ENCODE results near the gene TDRD10.

Gene TDRD10

GRCh38 chr1:154547105-154547732, 45.2 kb downstream of the TDRD10 start:
- no CpG with 5 or more reads among the region's 11 CpGs for WGBS, 2 donors (ENCODE audit: extremely low coverage in 2 of 2, insufficient read length in 2 of 2, insufficient replicate concordance in 1 of 2)

GRCh38 chr1:154548028-154548427, 46.0 kb downstream of the TDRD10 start:
- Histone ChIP-seq H3K4me3 (ENCODE audit: low read length in 2 of 2) (no peak overlapping the region), H3K9ac (ENCODE audit: low read depth, low read length, poor library complexity) (no peak overlapping the region), H3K14ac (ENCODE audit: low read length) (no peak overlapping the region), H2BK5ac (ENCODE audit: low read length) (no peak overlapping the region), H3K4ac (ENCODE audit: low read length) (no peak overlapping the region), H4K91ac (ENCODE audit: low read depth, low read length, poor library complexity) (no peak overlapping the region), H3K4me1 (ENCODE audit: control insufficient read depth in 2 of 2, insufficient read depth in 1 of 2, low read depth in 1 of 2, low read length in 2 of 2) (no peaks in the 10 kb centered on the region), H2AK5ac (ENCODE audit: low read depth, low read length) (no peak overlapping the region), H3K27me3 (ENCODE audit: control insufficient read depth in 3 of 3, insufficient read depth in 3 of 3, low read depth in 1 of 3, low read length in 3 of 3) (peaks cover 0 to 3% (median 0%) of the 10 kb centered on the region in 3 experiments), H3K27ac (replicated peaks; ENCODE audit: low read length) (no peak overlapping the region), H3K36me3 (replicated peaks in 1 of 2; ENCODE audit: control insufficient read depth in 2 of 2, insufficient read depth in 2 of 2, low read length in 2 of 2) (peaks cover 38 to 51% of the 10 kb centered on the region in 2 donors), H2BK12ac (ENCODE audit: low read length) (no peak overlapping the region), H3K4me2 (ENCODE audit: insufficient read depth, low read length, poor library complexity, severe bottlenecking) (no peak overlapping the region), H3K18ac (ENCODE audit: low read length) (no peak overlapping the region), H2BK120ac (ENCODE audit: low read depth, low read length) (no peak overlapping the region), H3K23ac (ENCODE audit: low read depth, low read length, poor library complexity) (no peak overlapping the region), H2AFZ (ENCODE audit: low read length) (no peak overlapping the region), H3K9me3 (replicated peaks in 1 of 2; ENCODE audit: control insufficient read depth in 2 of 2, insufficient read depth in 1 of 2, low read depth in 1 of 2, low read length in 2 of 2) (no peaks in the 10 kb centered on the region), H4K8ac (ENCODE audit: low read depth, low read length) (no peak overlapping the region), H3K79me1 (ENCODE audit: low read depth, low read length) (no peaks in the 10 kb centered on the region), H2BK15ac (ENCODE audit: low read length) (no peak overlapping the region)
- no CpG with 5 or more reads among the region's 1 CpG for WGBS, 2 donors (ENCODE audit: extremely low coverage in 2 of 2, insufficient read length in 2 of 2, insufficient replicate concordance in 1 of 2)
- no peak for DNase-seq (ENCODE audit: low spot score)

More at GRCh38 chr1:154547105-154547732, 45.2 kb downstream of the TDRD10 start:
- H3K18ac ChIP-seq (ENCODE audit: low read length): no peak overlapping the region
- no peak overlapping the region for H3K27ac ChIP-seq (replicated peaks; ENCODE audit: low read length)
- no peaks in the 10 kb centered on the region for H3K79me1 ChIP-seq (ENCODE audit: low read depth, low read length)
- peaks cover 0 to 6% (median 0%) of the 10 kb centered on the region in 3 experiments for H3K27me3 ChIP-seq (ENCODE audit: control insufficient read depth in 3 of 3, insufficient read depth in 3 of 3, low read depth in 1 of 3, low read length in 3 of 3)
- no peak overlapping the region for H2BK15ac ChIP-seq (ENCODE audit: low read length)
- no peak overlapping the region for H3K23ac ChIP-seq (ENCODE audit: low read depth, low read length, poor library complexity)
- H2BK12ac ChIP-seq (ENCODE audit: low read length): no peak overlapping the region
- no peak overlapping the region for H4K8ac ChIP-seq (ENCODE audit: low read depth, low read length)
- peaks cover 31 to 43% of the 10 kb centered on the region in 2 donors for H3K36me3 ChIP-seq (replicated peaks in 1 of 2; ENCODE audit: control insufficient read depth in 2 of 2, insufficient read depth in 2 of 2, low read length in 2 of 2)
- H3K9ac ChIP-seq (ENCODE audit: low read depth, low read length, poor library complexity): no peak overlapping the region
- no peak overlapping the region for H2BK5ac ChIP-seq (ENCODE audit: low read length)
- H2AK5ac ChIP-seq (ENCODE audit: low read depth, low read length): no peak overlapping the region
- no peaks in the 10 kb centered on the region for H3K4me1 ChIP-seq (ENCODE audit: control insufficient read depth in 2 of 2, insufficient read depth in 1 of 2, low read depth in 1 of 2, low read length in 2 of 2)
- H3K14ac ChIP-seq (ENCODE audit: low read length): no peak overlapping the region
- H2AFZ ChIP-seq (ENCODE audit: low read length): peak overlapping the region; percentile 34
- H3K4me3 ChIP-seq (ENCODE audit: low read length in 2 of 2): no peak overlapping the region
- DNase-seq (ENCODE audit: low spot score): no peak
- H3K4me2 ChIP-seq (ENCODE audit: insufficient read depth, low read length, poor library complexity, severe bottlenecking): no peak overlapping the region
- no peak overlapping the region for H3K4ac ChIP-seq (ENCODE audit: low read length)
- no peak overlapping the region for H4K91ac ChIP-seq (ENCODE audit: low read depth, low read length, poor library complexity)
- H2BK120ac ChIP-seq (ENCODE audit: low read depth, low read length): no peak overlapping the region
- H3K9me3 ChIP-seq (replicated peaks in 1 of 2; ENCODE audit: control insufficient read depth in 2 of 2, insufficient read depth in 1 of 2, low read depth in 1 of 2, low read length in 2 of 2): no peaks in the 10 kb centered on the region

GRCh38 chr1:154549202-154549770, 47.3 kb downstream of the TDRD10 start:
- Histone ChIP-seq H3K9me3 (replicated peaks in 1 of 2; ENCODE audit: control insufficient read depth in 2 of 2, insufficient read depth in 1 of 2, low read depth in 1 of 2, low read length in 2 of 2) (no peaks in the 10 kb centered on the region), H2BK12ac (ENCODE audit: low read length) (no peak overlapping the region), H4K91ac (ENCODE audit: low read depth, low read length, poor library complexity) (no peak overlapping the region), H3K9ac (ENCODE audit: low read depth, low read length, poor library complexity) (no peak overlapping the region), H4K8ac (ENCODE audit: low read depth, low read length) (no peak overlapping the region), H3K27me3 (ENCODE audit: control insufficient read depth in 3 of 3, insufficient read depth in 3 of 3, low read depth in 1 of 3, low read length in 3 of 3) (no peaks in the 10 kb centered on the region), H2AFZ (ENCODE audit: low read length) (no peak overlapping the region), H3K4me3 (ENCODE audit: low read length in 2 of 2) (no peak overlapping the region), H3K14ac (ENCODE audit: low read length) (no peak overlapping the region), H3K23ac (ENCODE audit: low read depth, low read length, poor library complexity) (no peak overlapping the region), H2BK120ac (ENCODE audit: low read depth, low read length) (no peak overlapping the region), H3K4ac (ENCODE audit: low read length) (no peak overlapping the region), H3K36me3 (replicated peaks in 1 of 2; ENCODE audit: control insufficient read depth in 2 of 2, insufficient read depth in 2 of 2, low read length in 2 of 2) (peaks cover 48 to 64% of the 10 kb centered on the region in 2 donors), H3K4me1 (ENCODE audit: control insufficient read depth in 2 of 2, insufficient read depth in 1 of 2, low read depth in 1 of 2, low read length in 2 of 2) (no peaks in the 10 kb centered on the region), H3K4me2 (ENCODE audit: insufficient read depth, low read length, poor library complexity, severe bottlenecking) (no peak overlapping the region), H3K27ac (replicated peaks; ENCODE audit: low read length) (no peak overlapping the region), H2BK15ac (ENCODE audit: low read length) (no peak overlapping the region), H3K79me1 (ENCODE audit: low read depth, low read length) (no peaks in the 10 kb centered on the region), H2BK5ac (ENCODE audit: low read length) (no peak overlapping the region), H2AK5ac (ENCODE audit: low read depth, low read length) (no peak overlapping the region), H3K18ac (ENCODE audit: low read length) (no peak overlapping the region)
- DNase-seq (ENCODE audit: low spot score): no peak
- WGBS, 2 donors (ENCODE audit: extremely low coverage in 2 of 2, insufficient read length in 2 of 2, insufficient replicate concordance in 1 of 2): no CpG with 5 or more reads among the region's 3 CpGs

- H3K36me3 ChIP-seq (replicated peaks in 1 of 2; ENCODE audit: control insufficient read depth in 2 of 2, insufficient read depth in 2 of 2, low read length in 2 of 2): peaks cover 56 to 71% of the 10 kb centered on the region in 2 donors
- H4K8ac ChIP-seq (ENCODE audit: low read depth, low read length): no peak overlapping the region
- H2BK120ac ChIP-seq (ENCODE audit: low read depth, low read length): no peak overlapping the region
- no peaks in the 10 kb centered on the region for H3K79me1 ChIP-seq (ENCODE audit: low read depth, low read length)
- no peak overlapping the region for H3K4me2 ChIP-seq (ENCODE audit: insufficient read depth, low read length, poor library complexity, severe bottlenecking)
- no peak overlapping the region for H3K18ac ChIP-seq (ENCODE audit: low read length)
- H2BK12ac ChIP-seq (ENCODE audit: low read length): no peak overlapping the region
- H2AK5ac ChIP-seq (ENCODE audit: low read depth, low read length): no peak overlapping the region
- no peak overlapping the region for H3K27ac ChIP-seq (replicated peaks; ENCODE audit: low read length)
- no peaks in the 10 kb centered on the region for H3K9me3 ChIP-seq (replicated peaks in 1 of 2; ENCODE audit: control insufficient read depth in 2 of 2, insufficient read depth in 1 of 2, low read depth in 1 of 2, low read length in 2 of 2)
- no CpG with 5 or more reads among the region's 5 CpGs for WGBS, 2 donors (ENCODE audit: extremely low coverage in 2 of 2, insufficient read length in 2 of 2, insufficient replicate concordance in 1 of 2)
- no peak overlapping the region for H3K9ac ChIP-seq (ENCODE audit: low read depth, low read length, poor library complexity)
- no peak overlapping the region for H4K91ac ChIP-seq (ENCODE audit: low read depth, low read length, poor library complexity)
- H2BK15ac ChIP-seq (ENCODE audit: low read length): no peak overlapping the region
- H2AFZ ChIP-seq (ENCODE audit: low read length): no peak overlapping the region
- H3K4ac ChIP-seq (ENCODE audit: low read length): no peak overlapping the region
- no peak overlapping the region for H2BK5ac ChIP-seq (ENCODE audit: low read length)
- no peak overlapping the region for H3K23ac ChIP-seq (ENCODE audit: low read depth, low read length, poor library complexity)
- no peak overlapping the region for H3K14ac ChIP-seq (ENCODE audit: low read length)
- no peaks in the 10 kb centered on the region for H3K27me3 ChIP-seq (ENCODE audit: control insufficient read depth in 3 of 3, insufficient read depth in 3 of 3, low read depth in 1 of 3, low read length in 3 of 3)
- H3K4me3 ChIP-seq (ENCODE audit: low read length in 2 of 2): no peak overlapping the region
- DNase-seq (ENCODE audit: low spot score): no peak
- no peaks in the 10 kb centered on the region for H3K4me1 ChIP-seq (ENCODE audit: control insufficient read depth in 2 of 2, insufficient read depth in 1 of 2, low read depth in 1 of 2, low read length in 2 of 2)
Observed at GRCh38 chr1:154550070-154550469, 48.1 kb downstream of the TDRD10 start.
